Endothelial cell of umbilical vein (primary cell): ENCODE results near the gene SELENOT. TPM values are rescaled to one million over a fixed set of nuclear protein-coding genes. Genes with fewer than 3 reads are reported as not detected.

ENCODE experiments used
- BruUV-seq: library from RNA; stranded (reverse); fragments of 400-500 nt; replicated peaks from 2 replicates; lab custom pipeline; 2021; lab: Mats Ljungman, UMichigan
- CTCF ChIA-PET: fragments of 300-600, 350-600 bp; sonication (Branson Sonifier 250); formaldehyde crosslinking; loops from one replicate; lab custom pipeline; 2021; ENCODE audit warnings: antibody characterized with exemption, inconsistent platforms; lab: Charles Lee
- POLR2A ChIA-PET: fragments of 300-600, 350-600 bp; sonication (Branson Sonifier 250); formaldehyde crosslinking; loops from one replicate; lab custom pipeline; 2021; ENCODE audit warnings: antibody characterized with exemption, inconsistent platforms; lab: Charles Lee
- DNase-seq: peaks from one replicate; pipeline ENCODE4 v3.0.0-alpha.2; 2011; ENCODE audit warnings: low read depth, low spot score
- FAIRE-seq: peaks from 2 replicates; lab custom pipeline; 2011; peaks lifted over from hg19 to GRCh38; lab: Jason Lieb, UNC
- H2AFZ ChIP-seq: 2 replicates; pipeline ENCODE4 v1.6.0; 2012; ENCODE audit warnings: low read depth, low read length, control low read depth, inconsistent platforms
- H3K27ac ChIP-seq: 2 replicates; pipeline ENCODE4 v1.5.1; 2011; ENCODE audit warnings: low read depth, mild to moderate bottlenecking, control low read depth, low read length, moderate library complexity; ENCODE audit not compliant: insufficient read depth
- H3K27me3 ChIP-seq, 2 experiments: 2 replicates each; pipeline versions ENCODE4 v1.6.0 to v1.6.1; 2011; ENCODE audit warnings: low read length in 2 of 2, mixed read lengths in 1 of 2; ENCODE audit not compliant: control insufficient read depth in 2 of 2, insufficient read depth in 2 of 2
- H3K36me3 ChIP-seq, 2 experiments: 2 replicates in 1 of 2; 3 replicates in 1 of 2; pipeline ENCODE4 v1.5.1; 2011; ENCODE audit warnings: low read length in 2 of 2, mild to moderate bottlenecking in 1 of 2, moderate library complexity in 1 of 2; ENCODE audit not compliant: control insufficient read depth in 2 of 2, insufficient read depth in 2 of 2; ENCODE audit errors: extremely low read depth in 1 of 2
- H3K4me1 ChIP-seq: 3 replicates; pipeline ENCODE4 v1.5.1; 2011; ENCODE audit warnings: mild to moderate bottlenecking, low read length; ENCODE audit not compliant: control insufficient read depth, insufficient read depth; ENCODE audit errors: extremely low read depth
- H3K4me2 ChIP-seq: 2 replicates; pipeline ENCODE4 v1.6.1; 2011; ENCODE audit warnings: low read length, control low read depth, mixed read lengths; ENCODE audit not compliant: insufficient read depth
- H3K4me3 ChIP-seq, 3 experiments: fragments of 200-600 bp in 1 of 3; sonication (generic), shearing (Covaris generic) in 1 of 3; replicated peaks in 1 of 3; 2 replicates each; pipeline ENCODE4 v1.5.1; 2011 to 2016; ENCODE audit warnings: control low read depth in 3 of 3, low read length in 3 of 3, mild to moderate bottlenecking in 2 of 3, inconsistent platforms in 1 of 3, low read depth in 1 of 3, moderate library complexity in 1 of 3; ENCODE audit not compliant: insufficient read depth in 1 of 3
- H3K79me2 ChIP-seq: 2 replicates; pipeline ENCODE4 v1.6.0; 2012; ENCODE audit warnings: low read length, inconsistent platforms; ENCODE audit not compliant: control insufficient read depth, insufficient read depth
- H3K9ac ChIP-seq: replicated peaks from 2 replicates; pipeline ENCODE3; 2011; ENCODE audit warnings: low read length, control low read depth; ENCODE audit not compliant: insufficient read depth; ENCODE audit errors: extremely low read depth
- H3K9me1 ChIP-seq: replicated peaks from 3 replicates; pipeline ENCODE4 v1.6.0; 2011; ENCODE audit warnings: mild to moderate bottlenecking, low read length; ENCODE audit not compliant: control insufficient read depth, insufficient read depth; ENCODE audit errors: extremely low read depth
- H3K9me3 ChIP-seq: replicated peaks from 2 replicates; pipeline ENCODE4 v1.5.1; 2012; ENCODE audit warnings: low read length, inconsistent platforms; ENCODE audit not compliant: control insufficient read depth, insufficient read depth
- H4K20me1 ChIP-seq: replicated peaks from 2 replicates; pipeline ENCODE3; 2011; ENCODE audit warnings: mild to moderate bottlenecking, low read length; ENCODE audit not compliant: control insufficient read depth, insufficient read depth; ENCODE audit errors: extremely low read depth
- EZH2 ChIP-seq: IDR thresholded peaks from 2 replicates; pipeline ENCODE4 v1.6.1; 2012; ENCODE audit warnings: borderline replicate concordance, low read depth, mild to moderate bottlenecking, moderate library complexity, low read length, inconsistent platforms; ENCODE audit not compliant: severe bottlenecking
- FOS ChIP-seq: IDR thresholded peaks from 2 replicates; pipeline ENCODE4 v1.6.1; 2011; ENCODE audit warnings: mild to moderate bottlenecking, low read length, moderate library complexity, borderline replicate concordance; ENCODE audit not compliant: insufficient read depth
- MAX ChIP-seq: IDR thresholded peaks from 2 replicates; pipeline ENCODE4 v1.6.1; 2011; ENCODE audit not compliant: insufficient read depth, insufficient read length
- MYC ChIP-seq: IDR thresholded peaks from one replicate; pipeline ENCODE4 v1.6.1; 2011; ENCODE audit warnings: mild to moderate bottlenecking, low read depth, low read length
- POLR2A ChIP-seq: IDR thresholded peaks from 2 replicates; pipeline ENCODE4 v1.6.1; 2012; ENCODE audit warnings: low read depth, mild to moderate bottlenecking, control low read depth, low read length
- POLR2AphosphoS5 ChIP-seq: IDR thresholded peaks from 2 replicates; pipeline ENCODE4 v1.6.1; 2012; ENCODE audit warnings: low read depth, mild to moderate bottlenecking, control low read depth, low read length, moderate library complexity; ENCODE audit not compliant: insufficient read depth
- dilution Hi-C: fragments of 300-500 bp; cut with MboI; formaldehyde crosslinking; loops from one replicate; pipeline ENCODE4 v1.15.0; 2019; ENCODE audit warnings: low sequenced_read_pairs; ENCODE audit not compliant: extremely low pct_ligation_motif_present
- intact Hi-C: fragments of 100-400 bp; cut with micrococcal nuclease; formaldehyde crosslinking; loops from one replicate; pipeline ENCODE4 v1.10.0; 2022
- polyA plus RNA-seq, 4 experiments: library from polyadenylated mRNA; depleted of rRNA in 3 of 4; stranded (reverse) in 3 of 4; unstranded in 1 of 4; fragments of >200 nt; gene quantifications; 2 replicates each; pipeline versions ENCODE4 v1.2.1 to v1.2.3, GENCODE V29; 2011 to 2012; ENCODE audit warnings: missing spikeins in 1 of 4
- total RNA-seq: library from RNA; stranded (reverse); gene quantifications from 2 replicates; pipeline ENCODE4 v1.2.3, GENCODE V29; 2021
- TF ChIP-seq, protein P1 (sequence below), 2 donors: IDR thresholded peaks; 1 replicate in 1 of 2; 2 replicates in 1 of 2; pipeline ENCODE4 v1.5.1; 2011; ENCODE audit warnings: low read length in 2 of 2, mild to moderate bottlenecking in 2 of 2, moderate library complexity in 2 of 2, control low read depth in 1 of 2, inconsistent platforms in 1 of 2, low read depth in 1 of 2; ENCODE audit not compliant: insufficient read depth in 1 of 2; ENCODE audit errors: extremely low read depth in 1 of 2

SELENOT gene
- total and polyA plus RNA-seq, 2 donors (not counting 3 experiments of a cell fraction or from before 2014, with no cell fraction given), result 103 to 299 TPM

- intact Hi-C loops (no loop called here), dilution Hi-C loops (no loop called here)
- Histone ChIP-seq H3K27me3 (peaks cover 7 to 10% of the 10 kb centered on the region in 2 experiments), H3K9me1 (no peaks in the 10 kb centered on the region), H3K4me2 (no peak overlapping the region), H3K79me2 (no peaks in the 10 kb centered on the region), H3K9me3 (no peaks in the 10 kb centered on the region), H3K9ac (no peak overlapping the region), H2AFZ (no peak overlapping the region), H3K4me3 (no peak overlapping the region), H4K20me1 (no peaks in the 10 kb centered on the region), H3K27ac (no peak overlapping the region), H3K36me3 (no peaks in the 10 kb centered on the region), H3K4me1 (no peaks in the 10 kb centered on the region)
- TF ChIP-seq FOS (no peak), MAX (no peak), POLR2AphosphoS5 (no peak), POLR2A (no peak), MYC (no peak), EZH2 (no peak)
- TF ChIP-seq, protein P1, sequence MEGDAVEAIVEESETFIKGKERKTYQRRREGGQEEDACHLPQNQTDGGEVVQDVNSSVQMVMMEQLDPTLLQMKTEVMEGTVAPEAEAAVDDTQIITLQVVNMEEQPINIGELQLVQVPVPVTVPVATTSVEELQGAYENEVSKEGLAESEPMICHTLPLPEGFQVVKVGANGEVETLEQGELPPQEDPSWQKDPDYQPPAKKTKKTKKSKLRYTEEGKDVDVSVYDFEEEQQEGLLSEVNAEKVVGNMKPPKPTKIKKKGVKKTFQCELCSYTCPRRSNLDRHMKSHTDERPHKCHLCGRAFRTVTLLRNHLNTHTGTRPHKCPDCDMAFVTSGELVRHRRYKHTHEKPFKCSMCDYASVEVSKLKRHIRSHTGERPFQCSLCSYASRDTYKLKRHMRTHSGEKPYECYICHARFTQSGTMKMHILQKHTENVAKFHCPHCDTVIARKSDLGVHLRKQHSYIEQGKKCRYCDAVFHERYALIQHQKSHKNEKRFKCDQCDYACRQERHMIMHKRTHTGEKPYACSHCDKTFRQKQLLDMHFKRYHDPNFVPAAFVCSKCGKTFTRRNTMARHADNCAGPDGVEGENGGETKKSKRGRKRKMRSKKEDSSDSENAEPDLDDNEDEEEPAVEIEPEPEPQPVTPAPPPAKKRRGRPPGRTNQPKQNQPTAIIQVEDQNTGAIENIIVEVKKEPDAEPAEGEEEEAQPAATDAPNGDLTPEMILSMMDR (IDR thresholded peaks at IDR 0.05; ENCODE audit: extremely low read depth in 1 of 2, insufficient read depth in 1 of 2, low read depth in 1 of 2, low read length in 2 of 2), result no peak
- POLR2A ChIA-PET, result no interaction called here
- no peak for FAIRE-seq
- CTCF ChIA-PET, result no interaction called here
- BruUV-seq, result no TSS peak
- DNase-seq, result no peak
Observed at GRCh38 chr3:150662410-150663200, 59.5 kb downstream of the SELENOT start.
